ENCODE measurements around the gene SLC22A3. TPM values are rescaled to one million over a fixed set of nuclear protein-coding genes. Genes with fewer than 3 reads are reported as not detected.

Gene SLC22A3
- total RNA-seq, 2 experiments from 2014 or later: not detected

Other genes with a start within 250 kb of the SLC22A3 start
- 1 to 10 TPM; 1.2 to 1.8 TPM for gene SLC22A1, start 226.6 kb upstream of the SLC22A3 start, total RNA-seq
- not detected for gene SLC22A2, start 89.6 kb upstream of the SLC22A3 start, total RNA-seq

All from activated naive CD8-positive, alpha-beta T cell treated with anti-CD3 and anti-CD28 coated beads, Interleukin-2, amount 10 ng/mL, durations not matched to agents 7 days and 5 days (primary cell).